Measurements from ENCODE around the gene NELL1. TPM values are rescaled to one million over a fixed set of nuclear protein-coding genes. Genes with fewer than 3 reads are reported as not detected.
"Not testable (repeated sequence)": the region's sequence is repeated elsewhere in the genome, so short reads cannot be mapped to it uniquely, and the experiment has no call there.

The NELL1 gene
- total RNA-seq, 2 experiments from 2014 or later, result not detected

DNA sequence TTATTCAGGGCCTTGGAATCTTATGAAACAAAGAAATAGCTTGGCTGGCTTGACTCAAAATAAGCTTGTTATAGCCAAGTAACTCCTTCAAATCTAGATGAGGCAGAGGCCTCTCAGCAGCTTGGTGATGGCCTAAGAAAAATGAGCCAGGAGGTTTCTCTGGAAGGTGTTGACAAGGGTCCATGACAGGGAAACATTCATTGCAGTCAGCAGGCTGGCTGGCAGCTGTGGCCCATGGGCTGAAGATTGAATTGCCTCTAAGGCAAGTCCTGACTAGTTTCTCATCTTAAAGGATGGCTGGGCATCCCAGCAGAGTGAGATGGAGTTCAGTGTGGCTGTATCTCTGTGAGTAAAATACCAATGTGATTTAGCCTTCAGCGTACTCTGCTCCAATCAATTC is 441.0 kb downstream of the NELL1 start:
- Mint-ChIP-seq H3K4me1 (no peaks in the 10 kb centered on the region), H3K27me3 (no peaks in the 10 kb centered on the region), H3K27ac (no peak overlapping the region), H3K4me3 (no peak overlapping the region), H3K9me3 (peaks cover 2% of the 10 kb centered on the region), H3K36me3 (no peaks in the 10 kb centered on the region)
- no peak for ATAC-seq (ENCODE audit: low read depth)
- POLR2A ChIA-PET, result no interaction called here
- no peak for DNase-seq

- no peak overlapping the region for H3K27ac Mint-ChIP-seq
- POLR2A ChIA-PET, result no interaction called here
- no peaks in the 10 kb centered on the region for H3K27me3 Mint-ChIP-seq
- DNase-seq (no peak), ATAC-seq (ENCODE audit: low read depth) (no peak)
- H3K4me1 Mint-ChIP-seq, result no peaks in the 10 kb centered on the region
- H3K9me3 Mint-ChIP-seq, result no peaks in the 10 kb centered on the region
- H3K4me3 Mint-ChIP-seq, result no peak overlapping the region
- no peaks in the 10 kb centered on the region for H3K36me3 Mint-ChIP-seq
Observed at GRCh38 chr11:21113876-21114275, 444.5 kb downstream of the NELL1 start.

DNA sequence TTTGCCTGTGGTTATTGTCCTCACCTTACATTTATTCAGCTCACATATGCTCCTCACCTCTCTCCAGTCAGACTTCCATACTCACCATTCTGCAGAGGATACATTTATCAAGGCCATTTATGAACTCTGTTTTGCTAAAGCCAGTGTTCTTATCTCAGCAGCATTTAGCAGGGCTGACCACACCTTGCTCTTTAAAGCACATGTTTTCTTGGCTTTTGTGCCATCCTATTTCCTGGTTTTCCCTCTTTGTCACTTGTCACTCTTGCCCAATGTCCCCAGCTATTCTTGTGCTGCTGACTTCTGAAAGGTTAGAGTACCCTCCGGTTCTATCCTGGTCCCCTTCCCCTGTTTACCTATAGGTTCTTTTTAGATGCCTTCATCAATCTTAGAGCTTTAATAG is 446.6 kb downstream of the NELL1 start:
- POLR2A ChIA-PET, result no interaction called here
- Mint-ChIP-seq H3K4me1 (no peaks in the 10 kb centered on the region), H3K27me3 (no peaks in the 10 kb centered on the region)

GRCh38 chr11:21119411-21119810 is 450.0 kb downstream of the NELL1 start:
- Mint-ChIP-seq H3K36me3 (no peaks in the 10 kb centered on the region), H3K27ac (no peak overlapping the region), H3K27me3 (no peaks in the 10 kb centered on the region), H3K4me3 (no peak overlapping the region), H3K4me1 (no peaks in the 10 kb centered on the region), H3K9me3 (no peaks in the 10 kb centered on the region)
- POLR2A ChIA-PET, result no interaction called here
- DNase-seq (no peak), ATAC-seq (ENCODE audit: low read depth) (no peak)

More for the DNA sequence above, 446.6 kb downstream of the NELL1 start:
- no peak overlapping the region for H3K4me3 Mint-ChIP-seq
- H3K36me3 Mint-ChIP-seq, result no peaks in the 10 kb centered on the region
- no peak overlapping the region for H3K27ac Mint-ChIP-seq
- H3K9me3 Mint-ChIP-seq, result no peaks in the 10 kb centered on the region
- DNase-seq (no peak), ATAC-seq (ENCODE audit: low read depth) (no peak)

DNA sequence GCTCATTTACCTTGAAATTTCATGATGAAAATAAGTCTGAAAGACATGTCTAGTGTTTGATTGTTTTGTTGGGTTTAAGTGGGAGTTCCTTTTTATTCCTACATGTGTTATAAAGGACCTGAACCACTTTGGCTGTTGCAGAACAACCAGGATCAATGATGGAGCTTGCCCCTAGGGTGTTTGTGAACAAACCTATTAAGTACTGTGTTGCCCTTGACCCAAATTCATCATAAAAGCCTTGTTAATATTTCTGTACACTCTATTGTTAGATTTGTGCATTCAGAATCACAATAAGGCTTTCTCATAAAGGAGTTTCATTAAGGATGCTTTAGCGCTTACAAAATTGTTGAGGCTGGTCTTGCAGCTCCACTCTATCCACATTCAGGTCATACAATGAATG is 452.6 kb downstream of the NELL1 start:
- H3K4me1 Mint-ChIP-seq, result no peaks in the 10 kb centered on the region
- H3K27ac Mint-ChIP-seq, result no peak overlapping the region

DNA sequence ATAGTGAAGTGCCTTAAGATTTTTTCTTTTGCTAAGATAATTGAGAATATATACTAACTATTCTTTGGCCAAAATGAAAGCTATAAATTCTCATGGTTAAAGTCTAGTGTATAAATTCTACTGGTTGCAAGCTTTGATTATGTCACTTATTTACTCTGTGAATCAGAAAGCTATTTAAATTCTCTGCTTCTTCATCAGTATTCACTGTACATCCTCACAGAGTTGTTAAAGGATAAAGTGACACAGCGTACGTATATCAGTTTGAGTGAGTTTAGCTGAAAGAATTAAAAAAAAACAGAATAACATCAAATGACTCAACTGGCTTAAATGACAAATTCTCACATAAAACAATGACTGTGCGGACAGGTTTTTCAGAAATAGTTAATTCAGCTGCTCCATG is 453.1 kb downstream of the NELL1 start:
- no peak for DNase-seq
- no peaks in the 10 kb centered on the region for H3K27me3 Mint-ChIP-seq
- no peaks in the 10 kb centered on the region for H3K4me1 Mint-ChIP-seq
- POLR2A ChIA-PET, result no interaction called here
- H3K4me3 Mint-ChIP-seq, result no peak overlapping the region
- no peak for ATAC-seq (ENCODE audit: low read depth)
- H3K27ac Mint-ChIP-seq, result no peak overlapping the region
- H3K9me3 Mint-ChIP-seq, result no peaks in the 10 kb centered on the region
- no peaks in the 10 kb centered on the region for H3K36me3 Mint-ChIP-seq

More for the DNA sequence above, 452.6 kb downstream of the NELL1 start:
- Mint-ChIP-seq H3K27me3 (no peaks in the 10 kb centered on the region), H3K36me3 (no peaks in the 10 kb centered on the region), H3K9me3 (no peaks in the 10 kb centered on the region), H3K4me3 (no peak overlapping the region)
- POLR2A ChIA-PET, result no interaction called here
- ATAC-seq (ENCODE audit: low read depth) (no peak), DNase-seq (no peak)

DNA sequence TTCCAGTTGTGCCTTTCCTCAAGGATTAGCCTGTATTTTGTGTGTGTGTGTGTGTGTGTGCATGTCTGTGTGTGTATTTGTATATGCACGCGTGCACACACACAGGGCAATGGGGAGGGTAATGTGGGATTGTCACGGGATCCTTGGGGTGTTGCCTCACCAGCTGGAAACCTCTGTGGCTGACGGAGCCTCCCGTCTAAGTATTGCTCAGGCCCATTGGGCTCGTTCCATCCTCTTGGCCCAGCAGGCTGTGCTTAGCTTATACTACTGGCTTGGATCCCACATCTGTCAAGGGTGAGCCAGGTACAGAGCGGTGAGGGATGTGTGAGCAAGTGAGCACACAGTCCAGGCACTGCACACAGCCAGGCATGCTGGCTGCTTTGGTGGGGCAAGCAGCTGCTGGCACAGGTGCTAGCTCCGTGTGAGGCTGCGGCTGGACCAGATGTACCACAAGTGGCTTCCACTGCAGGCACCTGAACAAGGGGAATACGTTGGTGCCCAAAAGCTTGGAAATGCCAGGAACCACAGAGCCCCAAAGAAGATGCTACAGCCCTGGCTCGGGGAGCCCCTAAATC is 462.8 kb downstream of the NELL1 start:
- Mint-ChIP-seq H3K27me3 (no peaks in the 10 kb centered on the region), H3K9me3 (peaks cover 2% of the 10 kb centered on the region), H3K27ac (no peak overlapping the region), H3K4me3 (no peak overlapping the region), H3K36me3 (no peaks in the 10 kb centered on the region), H3K4me1 (no peaks in the 10 kb centered on the region)
- DNase-seq (no peak), ATAC-seq (ENCODE audit: low read depth) (no peak)
- POLR2A ChIA-PET, result no interaction called here

DNA sequence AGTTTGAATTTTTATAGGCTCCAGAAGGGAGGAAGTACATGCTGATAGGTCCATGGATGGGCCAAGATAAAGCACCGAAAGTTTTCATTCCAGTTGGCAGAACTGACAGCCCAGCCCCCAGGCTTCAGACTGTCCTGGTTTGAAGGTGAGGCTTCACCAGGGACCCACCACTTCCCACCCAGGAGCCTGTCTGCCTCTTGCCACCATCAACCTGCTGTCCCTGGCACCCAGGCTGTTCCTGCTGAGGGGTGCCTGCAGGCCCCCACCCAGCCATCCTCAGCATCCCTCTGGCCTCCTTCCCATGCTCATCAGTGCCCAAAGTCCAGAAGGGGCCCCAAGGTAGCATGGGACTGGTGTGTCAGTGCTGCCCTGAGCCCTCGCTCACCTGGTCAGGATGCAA is 463.9 kb downstream of the NELL1 start:
- DNase-seq, result no peak
- no peaks in the 10 kb centered on the region for H3K27me3 Mint-ChIP-seq
- ATAC-seq (ENCODE audit: low read depth), result no peak
- H3K4me1 Mint-ChIP-seq, result no peaks in the 10 kb centered on the region
- no peak overlapping the region for H3K4me3 Mint-ChIP-seq
- POLR2A ChIA-PET, result no interaction called here
- H3K27ac Mint-ChIP-seq, result no peak overlapping the region
- H3K36me3 Mint-ChIP-seq, result no peaks in the 10 kb centered on the region
- H3K9me3 Mint-ChIP-seq, result peaks cover 2% of the 10 kb centered on the region

DNA sequence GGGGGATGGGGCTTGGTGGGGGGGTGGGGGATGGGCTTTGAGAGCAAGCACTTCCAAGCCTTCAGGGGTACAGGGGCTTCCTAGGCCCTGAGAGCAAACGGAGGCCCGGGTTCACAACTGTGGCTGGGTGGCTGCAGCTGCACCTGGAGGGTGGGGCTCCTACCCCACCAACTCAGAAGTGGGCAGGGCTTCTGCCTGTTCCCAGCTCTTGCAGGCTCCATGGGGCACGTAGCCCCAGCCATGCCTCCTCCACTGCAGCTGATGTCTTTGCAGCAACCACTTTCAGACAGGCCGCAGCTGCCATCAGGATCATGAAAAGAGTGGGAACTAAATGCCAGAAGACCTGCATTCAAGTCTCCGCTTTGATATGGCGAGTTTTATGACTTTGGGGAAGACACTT is 464.3 kb downstream of the NELL1 start:
- no peak for DNase-seq
- POLR2A ChIA-PET, result no interaction called here
- Mint-ChIP-seq H3K9me3 (peaks cover 2% of the 10 kb centered on the region), H3K27me3 (no peaks in the 10 kb centered on the region), H3K4me1 (no peaks in the 10 kb centered on the region), H3K36me3 (no peaks in the 10 kb centered on the region), H3K27ac (no peak overlapping the region), H3K4me3 (no peak overlapping the region)
- ATAC-seq (ENCODE audit: low read depth), result no peak

GRCh38 chr11:21137803-21138202 is 468.4 kb downstream of the NELL1 start:
- Mint-ChIP-seq H3K36me3 (no peaks in the 10 kb centered on the region), H3K27ac (no peak overlapping the region), H3K9me3 (peaks cover 5% of the 10 kb centered on the region), H3K4me3 (no peak overlapping the region), H3K4me1 (no peaks in the 10 kb centered on the region), H3K27me3 (no peaks in the 10 kb centered on the region)
- POLR2A ChIA-PET, result no interaction called here
- ATAC-seq (ENCODE audit: low read depth) (no peak), DNase-seq (no peak)

GRCh38 chr11:21141557-21141956 is 472.2 kb downstream of the NELL1 start:
- ATAC-seq (ENCODE audit: low read depth); H3K27ac Mint-ChIP-seq; H3K27me3 Mint-ChIP-seq; H3K4me3 Mint-ChIP-seq; POLR2A ChIA-PET; DNase-seq; H3K36me3 Mint-ChIP-seq; H3K4me1 Mint-ChIP-seq; H3K9me3 Mint-ChIP-seq: not testable (repeated sequence)

DNA sequence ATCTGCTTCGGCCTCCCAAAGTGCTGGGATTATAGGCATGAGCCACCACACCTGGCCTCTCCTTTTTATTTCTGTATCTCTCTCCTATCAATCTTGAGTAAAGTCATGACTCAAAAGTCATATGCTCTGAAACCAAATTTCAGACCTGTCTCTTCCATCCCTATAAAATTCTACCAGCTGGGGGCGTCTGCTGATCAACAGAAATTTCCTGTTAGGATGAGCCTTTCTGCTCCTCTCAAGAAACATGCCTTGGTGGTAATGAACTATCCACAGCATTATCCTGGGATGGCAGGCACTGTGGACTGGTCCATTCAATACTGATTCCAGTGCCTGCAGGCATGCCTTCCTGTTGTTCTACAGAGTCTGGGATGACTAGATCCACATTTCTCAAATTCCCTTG is 472.6 kb downstream of the NELL1 start:
- H3K36me3 Mint-ChIP-seq, result no peaks in the 10 kb centered on the region

GRCh38 chr11:21144531-21144930 is 475.1 kb downstream of the NELL1 start:
- no peak overlapping the region for H3K4me3 Mint-ChIP-seq
- no peak for ATAC-seq (ENCODE audit: low read depth)
- no peaks in the 10 kb centered on the region for H3K4me1 Mint-ChIP-seq
- no peaks in the 10 kb centered on the region for H3K27me3 Mint-ChIP-seq
- no peak for DNase-seq
- H3K36me3 Mint-ChIP-seq, result no peaks in the 10 kb centered on the region
- peaks cover 3% of the 10 kb centered on the region for H3K9me3 Mint-ChIP-seq
- no peak overlapping the region for H3K27ac Mint-ChIP-seq
- POLR2A ChIA-PET, result no interaction called here

More for the DNA sequence above, 472.6 kb downstream of the NELL1 start:
- Mint-ChIP-seq H3K27me3 (no peaks in the 10 kb centered on the region), H3K9me3 (peaks cover 3% of the 10 kb centered on the region), H3K4me1 (no peaks in the 10 kb centered on the region), H3K4me3 (no peak overlapping the region), H3K27ac (no peak overlapping the region)
- DNase-seq, result no peak
- POLR2A ChIA-PET, result no interaction called here
- ATAC-seq (ENCODE audit: low read depth), result no peak

- ATAC-seq (ENCODE audit: low read depth), result no peak
Observed at GRCh38 chr11:21148376-21148775, 479.0 kb downstream of the NELL1 start.

GRCh38 chr11:21160140-21160539 is 490.8 kb downstream of the NELL1 start:
- POLR2A ChIA-PET, result no interaction called here
- H3K27me3 Mint-ChIP-seq, result no peaks in the 10 kb centered on the region
- H3K27ac Mint-ChIP-seq, result no peak overlapping the region
- no peak for DNase-seq
- no peaks in the 10 kb centered on the region for H3K4me1 Mint-ChIP-seq
- H3K9me3 Mint-ChIP-seq, result no peaks in the 10 kb centered on the region
- no peaks in the 10 kb centered on the region for H3K36me3 Mint-ChIP-seq
- no peak for ATAC-seq (ENCODE audit: low read depth)
- H3K4me3 Mint-ChIP-seq, result no peak overlapping the region

More at GRCh38 chr11:21148376-21148775, 479.0 kb downstream of the NELL1 start:
- H3K36me3 Mint-ChIP-seq, result no peaks in the 10 kb centered on the region
- no peak overlapping the region for H3K4me3 Mint-ChIP-seq
- DNase-seq, result no peak
- H3K27me3 Mint-ChIP-seq, result no peaks in the 10 kb centered on the region
- no peaks in the 10 kb centered on the region for H3K4me1 Mint-ChIP-seq
- H3K27ac Mint-ChIP-seq, result no peak overlapping the region
- POLR2A ChIA-PET, result no interaction called here
- H3K9me3 Mint-ChIP-seq, result peaks cover 1% of the 10 kb centered on the region
